H1 (cell line): Measurements from ENCODE around the gene ZYG11B.

Source experiments
- EZH2 ChIP-seq: fragments of 200-600 bp; sonication (generic); IDR thresholded peaks from 2 replicates; pipeline ENCODE4 v1.7.1; 2012; ENCODE audit warnings: low read depth, mild to moderate bottlenecking, moderate library complexity, low read length, inconsistent platforms; ENCODE audit not compliant: severe bottlenecking
- HDAC6 ChIP-seq: IDR thresholded peaks from one replicate; pipeline ENCODE4 v1.7.1; 2012; ENCODE audit warnings: low read depth, mild to moderate bottlenecking, inconsistent platforms, low read length, moderate library complexity
- KDM1A ChIP-seq: fragments of 200-600, 300-600 bp; sonication (generic); IDR thresholded peaks from 2 replicates; pipeline ENCODE4 v1.7.1; 2016; ENCODE audit warnings: mild to moderate bottlenecking, low read length, borderline replicate concordance
- POLR2A ChIP-seq, 2 experiments: IDR thresholded peaks; 1 replicate in 1 of 2; 2 replicates in 1 of 2; pipeline ENCODE4 v1.6.1; 2011; ENCODE audit warnings: low read depth in 2 of 2, low read length in 2 of 2, mild to moderate bottlenecking in 2 of 2; ENCODE audit errors: control extremely low read depth in 1 of 2
- POLR2AphosphoS5 ChIP-seq: IDR thresholded peaks from 2 replicates; pipeline ENCODE4 v1.6.1; 2011; ENCODE audit warnings: low read depth, low read length
- TAF1 ChIP-seq: IDR thresholded peaks from 2 replicates; pipeline ENCODE4 v1.6.1; 2011; ENCODE audit warnings: mild to moderate bottlenecking, low read depth, low read length
- TF ChIP-seq, protein P1 (sequence below): IDR thresholded peaks from 2 replicates; pipeline ENCODE4 v1.6.1; 2011; ENCODE audit warnings: low read depth, mild to moderate bottlenecking, low read length; ENCODE audit not compliant: insufficient read depth
- TF ChIP-seq, protein P2 (sequence below), 3 experiments: IDR thresholded peaks; 1 replicate in 2 of 3; 2 replicates in 1 of 3; pipeline versions ENCODE4 v1.5.1 to v1.6.1; 2011; ENCODE audit warnings: low read length in 3 of 3, mild to moderate bottlenecking in 3 of 3, inconsistent platforms in 2 of 3, low read depth in 1 of 3, moderate library complexity in 1 of 3; ENCODE audit not compliant: insufficient read depth in 1 of 3; ENCODE audit errors: control extremely low read depth in 1 of 3

DNA sequence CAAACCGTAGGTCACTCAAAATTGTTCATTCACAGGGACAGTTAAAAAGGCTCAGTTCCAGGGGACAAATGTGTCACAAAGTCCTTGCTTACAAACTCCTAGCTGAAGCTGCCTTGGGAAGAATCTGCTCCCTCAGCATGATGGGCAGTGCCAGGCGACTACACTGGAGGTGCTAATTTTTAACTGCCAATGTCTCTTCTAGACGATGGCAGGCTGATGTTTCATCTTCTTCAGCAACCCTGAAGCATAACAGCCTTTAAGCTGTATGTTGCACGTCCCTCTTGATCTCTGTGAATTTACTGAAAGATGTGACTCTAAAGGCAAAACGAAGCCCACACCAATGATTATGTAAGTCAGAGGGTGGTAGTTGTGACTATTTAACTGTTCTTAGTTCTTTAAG, 39.4 kb upstream of the ZYG11B start:
- TF ChIP-seq, protein P1, sequence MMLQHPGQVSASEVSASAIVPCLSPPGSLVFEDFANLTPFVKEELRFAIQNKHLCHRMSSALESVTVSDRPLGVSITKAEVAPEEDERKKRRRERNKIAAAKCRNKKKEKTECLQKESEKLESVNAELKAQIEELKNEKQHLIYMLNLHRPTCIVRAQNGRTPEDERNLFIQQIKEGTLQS = no peak
- TF ChIP-seq, protein P2, sequence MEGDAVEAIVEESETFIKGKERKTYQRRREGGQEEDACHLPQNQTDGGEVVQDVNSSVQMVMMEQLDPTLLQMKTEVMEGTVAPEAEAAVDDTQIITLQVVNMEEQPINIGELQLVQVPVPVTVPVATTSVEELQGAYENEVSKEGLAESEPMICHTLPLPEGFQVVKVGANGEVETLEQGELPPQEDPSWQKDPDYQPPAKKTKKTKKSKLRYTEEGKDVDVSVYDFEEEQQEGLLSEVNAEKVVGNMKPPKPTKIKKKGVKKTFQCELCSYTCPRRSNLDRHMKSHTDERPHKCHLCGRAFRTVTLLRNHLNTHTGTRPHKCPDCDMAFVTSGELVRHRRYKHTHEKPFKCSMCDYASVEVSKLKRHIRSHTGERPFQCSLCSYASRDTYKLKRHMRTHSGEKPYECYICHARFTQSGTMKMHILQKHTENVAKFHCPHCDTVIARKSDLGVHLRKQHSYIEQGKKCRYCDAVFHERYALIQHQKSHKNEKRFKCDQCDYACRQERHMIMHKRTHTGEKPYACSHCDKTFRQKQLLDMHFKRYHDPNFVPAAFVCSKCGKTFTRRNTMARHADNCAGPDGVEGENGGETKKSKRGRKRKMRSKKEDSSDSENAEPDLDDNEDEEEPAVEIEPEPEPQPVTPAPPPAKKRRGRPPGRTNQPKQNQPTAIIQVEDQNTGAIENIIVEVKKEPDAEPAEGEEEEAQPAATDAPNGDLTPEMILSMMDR (IDR thresholded peaks at IDR 0.05; ENCODE audit: control extremely low read depth in 1 of 3, insufficient read depth in 1 of 3, low read depth in 1 of 3, low read length in 3 of 3) = no peak
- no peak for TF ChIP-seq EZH2
- no peak for TF ChIP-seq KDM1A
- TF ChIP-seq TAF1 = no peak
- TF ChIP-seq HDAC6 = no peak
- no peak for TF ChIP-seq POLR2A (IDR thresholded peaks at IDR 0.05; ENCODE audit: control extremely low read depth in 1 of 2, low read depth in 2 of 2, low read length in 2 of 2)
- TF ChIP-seq POLR2AphosphoS5 = no peak
